Effector memory CD8-positive, alpha-beta T cell (primary cell): ENCODE data around the gene CSAG2.
"Not testable (repeated sequence)": the region's sequence is repeated elsewhere in the genome, so short reads cannot be mapped to it uniquely, and the experiment has no call there.

Experiments used
- ATAC-seq: fragments of 150-1000 bp; cut with Tn5 transposase; replicated peaks from 2 replicates; pipeline ENCODE4 v1.10.0; 2021; ENCODE audit warnings: mild to moderate bottlenecking, moderate library complexity
- DNase-seq, 3 experiments: peaks; one replicate each; pipeline ENCODE4 v3.0.0; 2021
- H3K27ac Mint-ChIP-seq, 2 donors: one replicate each; pipeline ENCODE4 v1.8.0; 2022; ENCODE audit warnings: mild to moderate bottlenecking in 2 of 2, mixed read lengths in 2 of 2, moderate library complexity in 2 of 2
- H3K27me3 Mint-ChIP-seq, 2 donors: one replicate each; pipeline ENCODE4 v1.8.0; 2022; ENCODE audit warnings: mixed read lengths in 2 of 2
- H3K36me3 Mint-ChIP-seq: one replicate; pipeline ENCODE4 v1.8.0; 2022; ENCODE audit warnings: mild to moderate bottlenecking, moderate library complexity, mixed read lengths; ENCODE audit not compliant: insufficient read depth
- H3K4me1 Mint-ChIP-seq, 2 donors: one replicate each; pipeline ENCODE4 v1.8.0; 2022; ENCODE audit warnings: low read depth in 2 of 2, mixed read lengths in 2 of 2
- H3K4me3 Mint-ChIP-seq, 2 donors: one replicate each; pipeline ENCODE4 v1.8.0; 2022; ENCODE audit warnings: mild to moderate bottlenecking in 2 of 2, mixed read lengths in 2 of 2, moderate library complexity in 2 of 2
- H3K9me3 Mint-ChIP-seq, 2 donors: one replicate each; pipeline ENCODE4 v1.8.0; 2022; ENCODE audit warnings: mixed read lengths in 2 of 2

Gene CSAG2

DNA sequence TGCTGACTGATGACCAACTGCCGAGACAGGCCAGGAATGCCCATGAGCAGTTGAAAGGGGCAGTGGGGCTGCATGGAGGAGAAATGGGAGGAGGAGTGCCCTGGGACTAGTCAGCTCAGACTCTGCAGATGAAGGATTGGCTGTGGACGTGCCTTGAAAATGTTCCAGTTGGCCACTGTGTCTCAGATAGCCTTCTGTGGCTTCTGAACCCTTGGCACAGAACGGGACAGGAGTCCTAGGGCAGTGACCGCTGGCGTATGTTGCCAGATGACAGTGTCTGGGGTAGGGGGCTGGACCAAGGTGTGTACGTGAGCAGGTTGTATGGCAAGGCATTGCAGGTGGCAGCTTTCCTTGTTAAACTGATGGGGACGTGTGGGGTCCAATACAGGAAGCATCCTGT is 2.6 kb downstream of the CSAG2 start:
- not testable (repeated sequence) for H3K4me3 Mint-ChIP-seq, H3K36me3 Mint-ChIP-seq, H3K27ac Mint-ChIP-seq, ATAC-seq, H3K4me1 Mint-ChIP-seq, H3K9me3 Mint-ChIP-seq, DNase-seq, H3K27me3 Mint-ChIP-seq

DNA sequence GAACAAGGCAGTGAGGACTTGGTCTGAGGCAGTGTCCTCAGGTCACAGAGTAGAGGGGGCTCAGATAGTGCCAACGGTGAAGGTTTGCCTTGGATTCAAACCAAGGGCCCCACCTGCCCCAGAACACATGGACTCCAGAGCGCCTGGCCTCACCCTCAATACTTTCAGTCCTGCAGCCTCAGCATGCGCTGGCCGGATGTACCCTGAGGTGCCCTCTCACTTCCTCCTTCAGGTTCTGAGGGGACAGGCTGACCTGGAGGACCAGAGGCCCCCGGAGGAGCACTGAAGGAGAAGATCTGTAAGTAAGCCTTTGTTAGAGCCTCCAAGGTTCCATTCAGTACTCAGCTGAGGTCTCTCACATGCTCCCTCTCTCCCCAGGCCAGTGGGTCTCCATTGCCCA is 8.7 kb downstream of the CSAG2 start:
- H3K27ac Mint-ChIP-seq, H3K4me1 Mint-ChIP-seq, ATAC-seq, H3K36me3 Mint-ChIP-seq, H3K9me3 Mint-ChIP-seq, H3K4me3 Mint-ChIP-seq, H3K27me3 Mint-ChIP-seq, DNase-seq: not testable (repeated sequence)

DNA sequence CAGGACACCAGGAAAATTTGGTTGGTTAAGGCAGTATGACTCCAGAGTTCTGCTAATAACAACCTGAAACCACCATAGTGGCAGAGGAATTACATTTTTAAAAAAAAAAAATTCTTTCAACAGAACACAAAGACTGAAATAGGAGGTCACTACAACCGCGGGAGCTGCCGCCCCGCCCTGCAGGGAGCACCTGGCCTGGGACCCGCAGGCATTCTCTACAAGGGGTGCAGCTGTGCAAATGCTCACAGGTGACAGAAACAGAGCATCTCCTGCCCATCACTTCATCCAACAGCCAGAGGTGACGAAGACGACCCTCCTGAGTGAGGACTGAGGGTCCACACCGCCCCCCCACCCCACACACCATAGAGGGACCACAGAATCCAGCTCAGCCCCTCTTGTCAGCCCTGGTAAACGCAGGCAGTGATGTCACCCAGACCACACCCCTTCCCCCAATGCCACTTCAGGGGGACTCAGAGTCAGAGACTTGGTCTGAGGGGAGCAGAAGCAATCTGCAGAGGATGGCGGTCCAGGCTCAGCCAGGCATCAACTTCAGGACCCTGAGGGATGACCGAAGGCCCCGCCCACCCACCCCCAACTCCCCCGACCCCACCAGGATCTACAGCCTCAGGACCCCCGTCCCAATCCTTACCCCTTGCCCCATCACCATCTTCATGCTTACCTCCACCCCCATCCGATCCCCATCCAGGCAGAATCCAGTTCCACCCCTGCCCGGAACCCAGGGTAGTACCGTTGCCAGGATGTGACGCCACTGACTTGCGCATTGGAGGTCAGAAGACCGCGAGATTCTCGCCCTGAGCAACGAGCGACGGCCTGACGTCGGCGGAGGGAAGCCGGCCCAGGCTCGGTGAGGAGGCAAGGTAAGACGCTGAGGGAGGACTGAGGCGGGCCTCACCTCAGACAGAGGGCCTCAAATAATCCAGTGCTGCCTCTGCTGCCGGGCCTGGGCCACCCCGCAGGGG is 10.8 kb downstream of the CSAG2 start, which contains the start of gene MAGEA3:
Gene MAGEA3, plus strand, starts transcription at position 843 of the 980 bp plus-strand sequence. CDS start 2,039 bp downstream, outside the sequence.
- H3K4me3 Mint-ChIP-seq, ATAC-seq, DNase-seq, H3K4me1 Mint-ChIP-seq, H3K27me3 Mint-ChIP-seq, H3K9me3 Mint-ChIP-seq, H3K36me3 Mint-ChIP-seq, H3K27ac Mint-ChIP-seq: not testable (repeated sequence)

DNA sequence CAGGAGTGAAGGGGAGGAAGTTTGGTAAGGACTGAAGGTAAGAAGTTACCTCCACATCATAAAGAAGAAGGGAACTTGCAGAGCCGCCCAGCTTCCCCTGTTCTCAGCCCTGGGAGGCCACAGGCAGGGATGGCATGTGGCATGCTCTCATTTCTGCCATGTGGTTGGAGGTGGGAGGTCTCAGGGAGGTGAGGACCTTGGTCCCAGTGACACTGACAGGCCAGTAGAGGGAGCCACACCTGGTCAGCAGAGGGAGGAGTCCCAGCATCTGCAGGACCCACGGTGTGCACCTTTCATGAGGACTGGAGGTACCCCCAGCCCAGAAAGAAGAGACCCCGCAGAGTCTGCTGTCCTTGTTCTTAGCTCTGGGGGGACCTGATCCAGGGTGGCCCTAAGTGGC is 28.1 kb downstream of the CSAG2 start:
- DNase-seq, H3K36me3 Mint-ChIP-seq, H3K27me3 Mint-ChIP-seq, H3K27ac Mint-ChIP-seq, H3K4me1 Mint-ChIP-seq, H3K9me3 Mint-ChIP-seq, H3K4me3 Mint-ChIP-seq, ATAC-seq: not testable (repeated sequence)

DNA sequence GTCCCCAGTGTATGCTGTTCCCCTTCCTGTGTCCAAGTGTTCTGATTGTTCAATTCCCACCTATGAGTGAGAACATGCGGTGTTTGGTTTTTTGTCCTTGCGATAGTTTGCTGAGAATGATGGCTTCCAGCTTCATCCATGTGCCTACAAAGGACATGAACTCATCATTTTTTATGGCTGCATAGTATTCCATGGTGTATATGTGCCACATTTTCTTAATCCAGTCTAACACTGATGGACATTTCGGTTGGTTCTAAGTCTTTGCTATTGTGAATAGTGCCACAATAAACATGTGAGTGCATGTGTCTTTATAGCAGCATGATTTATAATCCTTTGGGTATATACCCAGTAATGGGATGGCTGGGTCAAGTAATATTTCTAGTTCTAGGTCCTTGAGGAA is 34.4 kb downstream of the CSAG2 start:
- DNase-seq, H3K27ac Mint-ChIP-seq, H3K4me3 Mint-ChIP-seq, H3K4me1 Mint-ChIP-seq, H3K9me3 Mint-ChIP-seq, H3K36me3 Mint-ChIP-seq, ATAC-seq: not testable (repeated sequence)
- H3K27me3 Mint-ChIP-seq: peaks cover 5 to 11% of the 10 kb centered on the region in 2 donors

DNA sequence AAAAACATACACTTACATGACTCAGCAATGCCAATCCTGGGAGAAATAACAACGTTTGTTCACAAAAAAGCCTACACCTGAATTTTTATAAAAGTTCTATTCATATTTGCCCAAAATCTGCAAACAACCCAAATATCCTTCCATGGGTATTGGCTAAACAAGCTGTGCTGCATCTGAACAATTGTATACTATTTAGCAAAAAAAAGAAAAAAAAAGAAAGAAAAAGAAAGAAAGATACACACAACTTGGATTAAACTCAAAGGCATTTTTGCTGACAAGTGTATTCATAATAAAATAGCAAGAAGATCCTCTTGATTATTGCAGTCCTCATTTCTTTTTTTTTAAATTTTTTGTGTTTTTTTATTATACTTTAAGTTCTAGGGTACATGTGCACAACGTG is 34.9 kb downstream of the CSAG2 start:
- no peak for DNase-seq
- no peaks in the 10 kb centered on the region for H3K36me3 Mint-ChIP-seq
- no peak overlapping the region for H3K4me3 Mint-ChIP-seq
- no peaks in the 10 kb centered on the region for H3K9me3 Mint-ChIP-seq
- ATAC-seq: no peak
- no peaks in the 10 kb centered on the region for H3K4me1 Mint-ChIP-seq
- H3K27me3 Mint-ChIP-seq: peaks cover 5 to 13% of the 10 kb centered on the region in 2 donors
- H3K27ac Mint-ChIP-seq: no peak overlapping the region

DNA sequence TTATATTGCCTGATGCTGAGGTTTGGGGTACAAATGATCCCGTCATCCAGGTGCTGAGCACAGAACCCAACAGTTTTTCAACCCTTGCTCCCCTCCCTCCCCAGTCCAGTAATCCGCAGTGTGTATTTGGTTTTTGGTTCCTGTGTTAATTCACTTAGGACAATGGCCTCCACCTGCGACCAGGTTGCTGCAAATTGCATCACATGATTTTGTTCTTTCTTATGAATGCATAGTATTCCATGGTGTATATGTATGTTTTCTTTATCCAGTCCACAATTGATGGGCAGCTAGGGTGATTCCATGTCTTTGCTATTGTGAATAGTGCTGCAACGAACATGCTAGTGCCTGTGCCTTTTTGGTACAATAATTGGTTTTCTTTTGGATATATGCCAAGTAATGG is 46.0 kb downstream of the CSAG2 start:
- Mint-ChIP-seq H3K4me3 (no peak overlapping the region), H3K27ac (no peak overlapping the region), H3K9me3 (peaks cover 0 to 5% of the 10 kb centered on the region in 2 donors), H3K36me3 (no peaks in the 10 kb centered on the region), H3K27me3 (no peaks in the 10 kb centered on the region), H3K4me1 (no peaks in the 10 kb centered on the region)
- DNase-seq (no peak), ATAC-seq (no peak)

DNA sequence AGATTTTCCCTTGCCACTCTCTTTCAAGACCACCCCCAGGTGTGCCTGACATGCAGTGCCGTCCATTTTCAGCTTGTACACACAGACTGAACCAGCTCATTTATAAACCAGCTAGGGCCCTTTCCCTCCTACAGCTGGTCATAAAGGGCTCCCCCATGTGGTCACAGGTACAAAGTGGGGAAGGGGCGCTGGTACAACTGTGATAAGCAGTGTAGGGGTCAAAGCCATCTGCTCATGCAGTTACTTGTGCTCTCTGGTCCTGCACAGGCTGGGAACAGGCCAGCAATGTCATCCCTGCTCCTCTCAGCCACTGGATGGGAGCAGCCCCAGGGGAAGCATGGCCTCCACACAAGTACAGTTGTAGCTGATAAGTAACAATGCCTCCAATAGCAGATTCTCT is 50.8 kb downstream of the CSAG2 start:
- no peaks in the 10 kb centered on the region for H3K36me3 Mint-ChIP-seq
- ATAC-seq (no peak), DNase-seq (no peak)
- H3K4me1 Mint-ChIP-seq: no peaks in the 10 kb centered on the region
- H3K4me3 Mint-ChIP-seq: no peak overlapping the region
- H3K27me3 Mint-ChIP-seq: peaks cover 4 to 22% of the 10 kb centered on the region in 2 donors
- H3K27ac Mint-ChIP-seq: no peak overlapping the region
- no peaks in the 10 kb centered on the region for H3K9me3 Mint-ChIP-seq
